Endothelial cell (in vitro differentiated cells): Measurements from ENCODE around the gene INAFM2. TPM values are rescaled to one million over a fixed set of nuclear protein-coding genes. Genes with fewer than 3 reads are reported as not detected.

Experiments
- DNase-seq: peaks from one replicate; pipeline ENCODE4 v3.0.0; 2021; ENCODE audit warnings: low spot score
- H3K27ac Mint-ChIP-seq: one replicate; pipeline ENCODE4 v1.8.0; 2021; ENCODE audit warnings: mixed read lengths, inconsistent platforms; ENCODE audit not compliant: unreplicated experiment
- H3K27me3 Mint-ChIP-seq: one replicate; pipeline ENCODE4 v1.8.0; 2021; ENCODE audit warnings: mild to moderate bottlenecking, moderate library complexity, mixed read lengths, inconsistent platforms; ENCODE audit not compliant: unreplicated experiment
- H3K36me3 Mint-ChIP-seq: one replicate; pipeline ENCODE4 v1.8.0; 2021; ENCODE audit warnings: mild to moderate bottlenecking, low read depth, mixed read lengths, inconsistent platforms; ENCODE audit not compliant: unreplicated experiment
- H3K4me1 Mint-ChIP-seq: one replicate; pipeline ENCODE4 v1.8.0; 2021; ENCODE audit warnings: mild to moderate bottlenecking, mixed read lengths, inconsistent platforms; ENCODE audit not compliant: unreplicated experiment
- H3K4me3 Mint-ChIP-seq: one replicate; pipeline ENCODE4 v1.8.0; 2021; ENCODE audit warnings: mild to moderate bottlenecking, mixed read lengths, inconsistent platforms; ENCODE audit not compliant: unreplicated experiment
- H3K9me3 Mint-ChIP-seq: one replicate; pipeline ENCODE4 v1.8.0; 2021; ENCODE audit warnings: mixed read lengths, inconsistent platforms; ENCODE audit not compliant: unreplicated experiment
- CTCF ChIP-seq: fragments of 200-600 bp; sonication (generic); IDR thresholded peaks from one replicate; pipeline ENCODE4 v1.5.0; 2021; ENCODE audit warnings: antibody characterized with exemption; ENCODE audit not compliant: unreplicated experiment
- total RNA-seq: library from RNA; stranded (reverse); fragmentation: NEBNext Ultra II Directional; extraction: Animal tissue kit (Norgen Biotek cat#: 25700); gene quantifications from one replicate; pipeline ENCODE4 v1.2.1, GENCODE V29; 2021; ENCODE audit not compliant: unreplicated experiment

INAFM2 gene
- total RNA-seq, 1 donor from 2014 or later = 17.7 TPM

DNA sequence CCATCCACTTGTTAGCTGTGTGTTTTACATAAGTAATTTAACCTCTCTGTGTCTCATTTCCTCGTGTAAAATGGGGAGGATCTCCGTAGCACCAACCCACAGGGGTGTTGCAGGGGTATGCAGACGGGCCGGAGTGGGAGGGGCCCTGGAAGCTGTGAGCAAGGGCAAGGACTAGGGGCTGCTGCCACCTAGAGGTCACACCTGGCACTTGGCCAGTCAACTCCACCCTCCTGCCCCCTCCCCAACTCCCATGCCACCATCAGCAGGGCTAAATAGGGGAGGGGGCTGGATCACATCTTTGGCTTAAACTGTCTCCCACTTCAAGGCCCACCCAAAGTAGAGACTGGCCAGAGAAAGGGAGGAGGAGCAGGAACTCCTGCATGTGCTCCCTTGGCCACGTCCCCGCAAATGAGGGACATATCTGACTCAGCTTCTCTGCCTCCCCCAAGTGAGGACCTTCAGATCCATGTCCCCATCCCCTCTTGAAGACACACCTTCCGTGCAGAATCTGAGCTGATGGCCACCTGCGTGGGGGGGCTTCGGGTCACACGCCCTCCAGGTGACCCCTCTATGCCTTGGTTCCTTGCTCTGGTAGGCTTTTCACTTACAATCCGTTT lies 14.7 kb downstream of the INAFM2 start:
- Mint-ChIP-seq H3K9me3 (no peaks in the 10 kb centered on the region), H3K36me3 (no peaks in the 10 kb centered on the region), H3K27me3 (peaks cover 6% of the 10 kb centered on the region), H3K27ac (no peak overlapping the region), H3K4me3 (no peak overlapping the region), H3K4me1 (peaks cover 22% of the 10 kb centered on the region)
- DNase-seq = peak; percentile 80
- peak; percentile 82 for TF ChIP-seq CTCF

GRCh38 chr15:40338921-40339620 lies 15.6 kb downstream of the INAFM2 start:
- H3K4me3 Mint-ChIP-seq = no peak overlapping the region
- H3K27me3 Mint-ChIP-seq = peaks cover 5% of the 10 kb centered on the region
- DNase-seq = no peak
- TF ChIP-seq CTCF = no peak
- no peaks in the 10 kb centered on the region for H3K36me3 Mint-ChIP-seq
- peaks cover 22% of the 10 kb centered on the region for H3K4me1 Mint-ChIP-seq
- H3K9me3 Mint-ChIP-seq = no peaks in the 10 kb centered on the region
- no peak overlapping the region for H3K27ac Mint-ChIP-seq

DNA sequence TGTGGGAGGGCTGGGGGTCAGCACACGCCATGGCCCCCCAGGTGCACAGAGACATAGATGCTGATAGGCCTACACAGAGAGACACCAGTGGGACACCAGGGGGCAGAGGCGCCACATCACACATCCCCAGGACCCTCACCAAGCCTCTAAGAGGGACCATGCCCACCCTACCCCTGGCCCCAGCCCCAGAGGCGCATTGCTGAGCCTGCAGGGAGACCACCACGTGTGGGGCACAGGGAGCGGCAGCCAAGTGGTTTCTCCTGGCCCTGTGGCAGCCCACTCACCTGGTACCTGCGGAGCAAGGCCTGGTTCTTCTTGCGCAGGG lies 16.1 kb downstream of the INAFM2 start:
- no peak for TF ChIP-seq CTCF
- Mint-ChIP-seq H3K27ac (no peak overlapping the region), H3K4me3 (no peak overlapping the region), H3K36me3 (no peaks in the 10 kb centered on the region), H3K27me3 (peaks cover 5% of the 10 kb centered on the region), H3K9me3 (no peaks in the 10 kb centered on the region), H3K4me1 (peaks cover 17% of the 10 kb centered on the region)
- no peak for DNase-seq

- Mint-ChIP-seq H3K27ac (peak overlapping the region; percentile 42), H3K4me3 (no peak overlapping the region), H3K9me3 (no peaks in the 10 kb centered on the region), H3K27me3 (peaks cover 5% of the 10 kb centered on the region), H3K4me1 (peaks cover 17% of the 10 kb centered on the region), H3K36me3 (no peaks in the 10 kb centered on the region)
- no peak for DNase-seq
- TF ChIP-seq CTCF = no peak
Measured at GRCh38 chr15:40340038-40340739, 16.7 kb downstream of the INAFM2 start.
